H1 (cell line): ENCODE data around the gene THPO. TPM values are rescaled to one million over a fixed set of nuclear protein-coding genes. Genes with fewer than 3 reads are reported as not detected.

Experiments
- CTCF ChIA-PET: fragments of 300-600 bp; sonication (Branson Sonifier 250); formaldehyde crosslinking; loops from one replicate; lab custom pipeline; 2021; ENCODE audit not compliant: partially characterized antibody; lab: Charles Lee
- POLR2A ChIA-PET: fragments of 300-600 bp; sonication (Branson Sonifier 250); formaldehyde crosslinking; loops from one replicate; lab custom pipeline; 2021; ENCODE audit warnings: inconsistent platforms; ENCODE audit not compliant: partially characterized antibody; lab: Charles Lee
- DNase-seq, 2 experiments: peaks; one replicate each; pipeline versions ENCODE4 v3.0.0 to v3.0.0-alpha.2; 2010 to 2022; ENCODE audit warnings: low spot score in 2 of 2, low read depth in 1 of 2, mixed read lengths in 1 of 2
- FAIRE-seq: peaks from 2 replicates; lab custom pipeline; 2011; peaks lifted over from hg19 to GRCh38; lab: Jason Lieb, UNC
- H2AFZ ChIP-seq: 2 replicates; pipeline ENCODE4 v1.8.1; 2012; ENCODE audit warnings: low read length, inconsistent platforms
- H2AK5ac ChIP-seq: 2 replicates; pipeline ENCODE4 v1.6.1; 2013; ENCODE audit warnings: low read depth, low read length
- H2BK120ac ChIP-seq: replicated peaks from 2 replicates; pipeline ENCODE3; 2013; ENCODE audit warnings: low read depth, low read length, inconsistent platforms
- H2BK12ac ChIP-seq: 2 replicates; pipeline ENCODE4 v1.6.1; 2013; ENCODE audit warnings: low read depth, low read length
- H2BK15ac ChIP-seq: 2 replicates; pipeline ENCODE4 v1.6.1; 2013; ENCODE audit warnings: low read length
- H2BK20ac ChIP-seq: 2 replicates; pipeline ENCODE4 v1.6.1; 2013; ENCODE audit warnings: low read length
- H2BK5ac ChIP-seq: 2 replicates; pipeline ENCODE4 v1.6.1; 2013; ENCODE audit warnings: low read depth, low read length
- H3K14ac ChIP-seq: 2 replicates; pipeline ENCODE4 v1.6.1; 2013; ENCODE audit warnings: inconsistent platforms; ENCODE audit not compliant: insufficient read length
- H3K18ac ChIP-seq: 2 replicates; pipeline ENCODE4 v1.6.1; 2013; ENCODE audit warnings: low read length; ENCODE audit errors: extremely low read depth
- H3K23ac ChIP-seq: 2 replicates; pipeline ENCODE4 v1.6.1; 2013; ENCODE audit warnings: inconsistent platforms; ENCODE audit not compliant: insufficient read length
- H3K23me2 ChIP-seq: 2 replicates; pipeline ENCODE4 v1.6.1; 2013; ENCODE audit warnings: low read depth, low read length
- H3K27ac ChIP-seq: 2 replicates; pipeline ENCODE4 v1.6.1; 2011; ENCODE audit warnings: low read depth, low read length, inconsistent platforms
- H3K27me3 ChIP-seq, 4 experiments: replicated peaks in 1 of 4; 1 replicate in 1 of 4; 2 replicates in 3 of 4; pipeline versions ENCODE4 v1.6.1 to v1.8.1; 2011 to 2013; ENCODE audit warnings: low read length in 3 of 4, mild to moderate bottlenecking in 3 of 4, inconsistent platforms in 2 of 4, mixed read lengths in 2 of 4, moderate library complexity in 1 of 4; ENCODE audit not compliant: control insufficient read depth in 3 of 4, insufficient read depth in 3 of 4; ENCODE audit errors: extremely low read depth in 1 of 4
- H3K36me3 ChIP-seq, 4 experiments: 2 replicates each; pipeline versions ENCODE4 v1.6.1 to v1.8.1; 2011 to 2013; ENCODE audit warnings: mild to moderate bottlenecking in 4 of 4, low read length in 3 of 4, moderate library complexity in 2 of 4, control low read depth in 1 of 4, inconsistent platforms in 1 of 4; ENCODE audit not compliant: insufficient read depth in 4 of 4, control insufficient read depth in 2 of 4
- H3K4ac ChIP-seq: replicated peaks from 2 replicates; pipeline ENCODE3; 2013; ENCODE audit warnings: low read length, low read depth, mixed read lengths, inconsistent platforms; ENCODE audit not compliant: insufficient read length
- H3K4me1 ChIP-seq, 4 experiments: replicated peaks in 1 of 4; 1 replicate in 1 of 4; 2 replicates in 3 of 4; pipeline versions ENCODE4 v1.6.1 to v1.8.1; 2011 to 2013; ENCODE audit warnings: low read length in 3 of 4, inconsistent platforms in 2 of 4, mixed read lengths in 1 of 4; ENCODE audit not compliant: insufficient read depth in 4 of 4, control insufficient read depth in 3 of 4
- H3K4me2 ChIP-seq, 2 experiments: 2 replicates each; pipeline versions ENCODE4 v1.6.1 to v1.8.1; 2011 to 2013; ENCODE audit warnings: low read depth in 2 of 2, low read length in 2 of 2, control low read depth in 1 of 2, inconsistent platforms in 1 of 2, mild to moderate bottlenecking in 1 of 2; ENCODE audit not compliant: insufficient read depth in 1 of 2
- H3K4me3 ChIP-seq, 4 experiments: fragments of 200-600, 300-600 bp in 1 of 4; sonication (generic), shearing (Covaris generic), sonication (Bioruptor Twin) in 1 of 4; 2 replicates each; pipeline versions ENCODE4 v1.5.1 to v1.8.1; 2011 to 2016; ENCODE audit warnings: low read length in 4 of 4, low read depth in 3 of 4, control low read depth in 2 of 4, inconsistent platforms in 2 of 4, mild to moderate bottlenecking in 2 of 4, mixed read lengths in 1 of 4, moderate library complexity in 1 of 4; ENCODE audit not compliant: insufficient read depth in 2 of 4; ENCODE audit errors: extremely low read depth in 1 of 4
- H3K56ac ChIP-seq: replicated peaks from 2 replicates; pipeline ENCODE3; 2013; ENCODE audit warnings: low read depth, mild to moderate bottlenecking, mixed read lengths, low read length, inconsistent platforms; ENCODE audit not compliant: insufficient read length
- H3K79me1 ChIP-seq: 2 replicates; pipeline ENCODE4 v1.6.1; 2013; ENCODE audit warnings: low read depth, low read length, control low read depth
- H3K79me2 ChIP-seq, 2 experiments: 2 replicates each; pipeline versions ENCODE4 v1.6.1 to v1.8.1; 2012 to 2013; ENCODE audit warnings: low read length in 2 of 2, mild to moderate bottlenecking in 2 of 2, inconsistent platforms in 1 of 2; ENCODE audit not compliant: insufficient read depth in 2 of 2, control insufficient read depth in 1 of 2
- H3K9ac ChIP-seq, 4 experiments: replicated peaks in 1 of 4; 1 replicate in 1 of 4; 2 replicates in 3 of 4; pipeline versions ENCODE4 v1.6.1 to v1.8.1; 2011 to 2013; ENCODE audit warnings: low read depth in 3 of 4, low read length in 3 of 4, control low read depth in 2 of 4, mild to moderate bottlenecking in 2 of 4, moderate library complexity in 2 of 4, inconsistent platforms in 1 of 4; ENCODE audit errors: extremely low read depth in 1 of 4
- H3K9me3 ChIP-seq, 2 experiments: 2 replicates each; pipeline versions ENCODE4 v1.6.1 to v1.8.1; 2012 to 2013; ENCODE audit warnings: mild to moderate bottlenecking in 2 of 2, moderate library complexity in 2 of 2, control low read depth in 1 of 2, inconsistent platforms in 1 of 2, low read depth in 1 of 2, low read length in 1 of 2, mixed read lengths in 1 of 2; ENCODE audit not compliant: insufficient read depth in 2 of 2
- H4K20me1 ChIP-seq, 2 experiments: replicated peaks in 1 of 2; 2 replicates each; pipeline versions ENCODE3 to v1.8.1; 2011 to 2013; ENCODE audit warnings: inconsistent platforms in 2 of 2, low read length in 2 of 2, mild to moderate bottlenecking in 1 of 2; ENCODE audit not compliant: insufficient read depth in 2 of 2, control insufficient read depth in 1 of 2
- H4K5ac ChIP-seq: 2 replicates; pipeline ENCODE4 v1.6.1; 2013; ENCODE audit warnings: low read length, low read depth, mixed read lengths, inconsistent platforms; ENCODE audit not compliant: insufficient read length
- H4K8ac ChIP-seq: 2 replicates; pipeline ENCODE4 v1.8.0; 2013; ENCODE audit warnings: mild to moderate bottlenecking, moderate library complexity, low read length, inconsistent platforms; ENCODE audit not compliant: insufficient read depth; ENCODE audit errors: extremely low read depth
- H4K91ac ChIP-seq: replicated peaks from 2 replicates; pipeline ENCODE3; 2013; ENCODE audit warnings: low read length, mixed read lengths, inconsistent platforms; ENCODE audit not compliant: insufficient read length
- JUN ChIP-seq: IDR thresholded peaks from 2 replicates; pipeline ENCODE4 v1.6.1; 2011; ENCODE audit warnings: low read depth, mild to moderate bottlenecking, improper control_type of control experiment, low read length
- KDM4A ChIP-seq: IDR thresholded peaks from one replicate; pipeline ENCODE4 v1.7.1; 2012; ENCODE audit warnings: low read depth, mild to moderate bottlenecking, moderate library complexity, low read length, inconsistent platforms; ENCODE audit not compliant: severe bottlenecking
- PHF8 ChIP-seq: fragments of 200-600 bp; sonication (generic); conservative IDR thresholded peaks from 2 replicates; pipeline ENCODE4 v1.7.1; 2012; ENCODE audit warnings: low read depth, mild to moderate bottlenecking, inconsistent platforms, low read length, moderate library complexity
- POLR2A ChIP-seq, 2 experiments: IDR thresholded peaks; 1 replicate in 1 of 2; 2 replicates in 1 of 2; pipeline ENCODE4 v1.6.1; 2011; ENCODE audit warnings: low read depth in 2 of 2, low read length in 2 of 2, mild to moderate bottlenecking in 2 of 2; ENCODE audit errors: control extremely low read depth in 1 of 2
- RBBP5 ChIP-seq: IDR thresholded peaks from 2 replicates; pipeline ENCODE4 v1.7.1; 2012; ENCODE audit warnings: low read depth, mild to moderate bottlenecking, inconsistent platforms, low read length, moderate library complexity, borderline replicate concordance
- RFX5 ChIP-seq: IDR thresholded peaks from 2 replicates; pipeline ENCODE4 v1.6.1; 2011; ENCODE audit warnings: low read depth, low read length, improper control_type of control experiment, borderline replicate concordance
- RNF2 ChIP-seq: fragments of 200-900, 300-1000 bp; sonication (generic); IDR thresholded peaks from 2 replicates; pipeline ENCODE4 v1.7.1; 2016; ENCODE audit warnings: borderline replicate concordance, low read depth, mild to moderate bottlenecking, antibody characterized with exemption, low read length; ENCODE audit not compliant: poor library complexity, severe bottlenecking; ENCODE audit errors: missing control alignments
- SIN3A ChIP-seq, 2 experiments: IDR thresholded peaks in 1 of 2; conservative IDR thresholded peaks in 1 of 2; 2 replicates each; pipeline ENCODE4 v1.6.1; 2011 to 2012; ENCODE audit warnings: low read length in 2 of 2, improper control_type of control experiment in 1 of 2, low read depth in 1 of 2, mild to moderate bottlenecking in 1 of 2
- SP2 ChIP-seq: IDR thresholded peaks from 2 replicates; pipeline ENCODE4 v1.6.1; 2012; ENCODE audit warnings: mild to moderate bottlenecking, low read length, inconsistent platforms
- SP4 ChIP-seq: IDR thresholded peaks from 2 replicates; pipeline ENCODE4 v1.6.1; 2012; ENCODE audit warnings: low read length, inconsistent platforms
- TCF12 ChIP-seq: IDR thresholded peaks from 2 replicates; pipeline ENCODE4 v1.6.1; 2011; ENCODE audit warnings: low read depth, mild to moderate bottlenecking, low read length
- TEAD4 ChIP-seq: IDR thresholded peaks from 2 replicates; pipeline ENCODE4 v1.6.1; 2012; ENCODE audit warnings: low read depth, low read length, inconsistent platforms, mixed read lengths
- WGBS, 2 experiments: shearing (Covaris generic) in 1 of 2; methylation state at CpG; one replicate each; pipeline versions ENCODE4 v1.1.6 to v1.1.7; 2013 to 2015; ENCODE audit warnings: low lambda C conversion rate in 2 of 2, mixed read lengths in 2 of 2, inconsistent platforms in 1 of 2, low coverage in 1 of 2, missing lambda C conversion rate in 1 of 2; ENCODE audit not compliant: insufficient replicate concordance in 2 of 2, insufficient coverage in 1 of 2, insufficient read length in 1 of 2; ENCODE audit errors: extremely low coverage in 1 of 2, missing lambda C conversion rate in 1 of 2; 5-methylcytosine and 5-hydroxymethylcytosine counted together
- polyA plus RNA-seq, 7 experiments: library from polyadenylated mRNA; depleted of rRNA in 3 of 7; stranded (reverse) in 5 of 7; unstranded in 2 of 7; fragments of >200 nt in 5 of 7; fragments of 200-250 nt in 2 of 7; gene quantifications; 1 replicate in 5 of 7; 2 replicates in 1 of 7; 4 replicates in 1 of 7; pipeline versions ENCODE4 v1.2.1 to v1.2.3, GENCODE V29; 2011 to 2013; ENCODE audit warnings: missing spikeins in 2 of 7, mixed read lengths in 2 of 7
- total RNA-seq: library from RNA; stranded (reverse); fragmentation: NEBNext Ultra II Directional; extraction: Animal tissue kit (Norgen Biotek cat#: 25700); gene quantifications from 2 replicates; pipeline ENCODE4 v1.2.1, GENCODE V29; 2021

The THPO gene
- total and polyA plus RNA-seq, 2 of the 8 experiments (the other 6 are each of a cell fraction or from before 2014, with no cell fraction given) = 0.82 to 1.2 TPM

DNA sequence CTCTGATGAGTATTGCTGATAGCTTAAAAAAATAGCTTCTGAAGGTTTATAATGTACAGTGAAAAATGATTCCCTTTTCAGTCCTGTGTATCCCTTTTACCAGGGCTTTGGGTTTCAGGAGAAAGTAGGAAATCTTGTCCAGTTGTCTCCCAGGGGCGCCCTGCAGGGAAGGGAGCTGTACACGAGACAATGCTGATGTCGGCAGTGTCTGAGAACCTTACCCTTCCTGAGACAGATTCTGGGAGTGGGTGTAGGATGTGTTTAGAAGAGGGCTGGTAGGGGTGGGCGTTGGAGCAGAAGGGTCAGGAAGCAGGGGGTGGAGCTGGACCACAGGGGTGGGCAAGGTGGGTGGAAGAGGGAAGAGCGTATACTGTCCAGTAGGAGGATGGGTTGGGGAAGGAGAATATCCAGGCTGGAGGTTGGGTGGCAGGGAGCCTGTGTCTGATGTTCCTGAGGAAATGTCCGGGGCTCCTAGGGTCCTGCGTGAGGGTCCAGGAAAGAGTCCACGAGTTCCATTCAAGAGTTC, 5.6 kb downstream of the THPO start:
- no peak overlapping the region for H2AFZ ChIP-seq
- no peak overlapping the region for H3K23ac ChIP-seq
- no peak overlapping the region for H3K4ac ChIP-seq
- TF ChIP-seq SP4 (no peak), POLR2A (IDR thresholded peaks at IDR 0.05; ENCODE audit: control extremely low read depth in 1 of 2, low read depth in 2 of 2, low read length in 2 of 2) (no peak), KDM4A (no peak), JUN (no peak), TEAD4 (no peak), RBBP5 (no peak), RFX5 (no peak), SIN3A (conservative IDR thresholded peaks at IDR 0.05 in 1 of 2, IDR thresholded peaks at IDR 0.05 in 1 of 2; ENCODE audit: low read depth in 1 of 2, low read length in 2 of 2) (no peak), TCF12 (no peak), SP2 (no peak), PHF8 (no peak), RNF2 (no peak)
- peaks cover 4 to 8% (median 7%) of the 10 kb centered on the region in 4 experiments for H3K4me1 ChIP-seq
- no peak overlapping the region for H3K14ac ChIP-seq
- H3K9ac ChIP-seq = no peak overlapping the region
- H3K4me2 ChIP-seq = no peak overlapping the region
- no peak overlapping the region for H4K5ac ChIP-seq
- H2AK5ac ChIP-seq = no peak overlapping the region
- ChIA-PET CTCF (interaction anchor here (0.7 to 11.5 kb wide), 41 partner anchors 9 to 429 kb away, joined by 3 to 223 read pairs (median 8); partner anchors contain the start of genes CHRD, CLCN2 and FAM131A), POLR2A (interaction anchor here (1.1 to 4.2 kb wide), 4 partner anchors 10 to 185 kb away, joined by 3 to 32 read pairs (median 4); partner anchors contain the start of genes CLCN2 and POLR2H)
- peaks cover 0 to 12% of the 10 kb centered on the region in 2 experiments for H4K20me1 ChIP-seq
- H3K79me2 ChIP-seq = no peaks in the 10 kb centered on the region
- FAIRE-seq (no peak), DNase-seq (no peak)
- H2BK12ac ChIP-seq = no peak overlapping the region
- no peaks in the 10 kb centered on the region for H3K79me1 ChIP-seq
- no peak overlapping the region for H3K27ac ChIP-seq
- no peak overlapping the region for H2BK5ac ChIP-seq
- H4K8ac ChIP-seq = no peak overlapping the region
- no peak overlapping the region for H2BK20ac ChIP-seq
- no peak overlapping the region for H2BK15ac ChIP-seq
- H3K4me3 ChIP-seq = no peak overlapping the region
- no peaks in the 10 kb centered on the region; the same call in 1 of the 2 replicates for H3K23me2 ChIP-seq
- H3K36me3 ChIP-seq = peaks cover 6 to 14% (median 11%) of the 10 kb centered on the region in 4 experiments; a peak in 7 of 8 replicates
- no peaks in the 10 kb centered on the region; a peak in 2 of 7 replicates for H3K27me3 ChIP-seq
- H4K91ac ChIP-seq = no peak overlapping the region
- no peak overlapping the region for H3K18ac ChIP-seq
- WGBS, 2 experiments = 79% methylated on average over 8 of the region's 8 CpGs; no CpG with 5 or more reads in 1 of the 2 experiments
- no peak overlapping the region for H3K56ac ChIP-seq
- no peak overlapping the region for H2BK120ac ChIP-seq
- no peaks in the 10 kb centered on the region for H3K9me3 ChIP-seq
